Hepatic stellate cell (primary cell): ENCODE results near the gene PLA2G10.
"Not testable (repeated sequence)": the region's sequence is repeated elsewhere in the genome, so short reads cannot be mapped to it uniquely, and the experiment has no call there.

Source experiments
- DNase-seq: peaks from one replicate; pipeline ENCODE4 v3.0.0; 2011; ENCODE audit warnings: low spot score

The PLA2G10 gene

DNA sequence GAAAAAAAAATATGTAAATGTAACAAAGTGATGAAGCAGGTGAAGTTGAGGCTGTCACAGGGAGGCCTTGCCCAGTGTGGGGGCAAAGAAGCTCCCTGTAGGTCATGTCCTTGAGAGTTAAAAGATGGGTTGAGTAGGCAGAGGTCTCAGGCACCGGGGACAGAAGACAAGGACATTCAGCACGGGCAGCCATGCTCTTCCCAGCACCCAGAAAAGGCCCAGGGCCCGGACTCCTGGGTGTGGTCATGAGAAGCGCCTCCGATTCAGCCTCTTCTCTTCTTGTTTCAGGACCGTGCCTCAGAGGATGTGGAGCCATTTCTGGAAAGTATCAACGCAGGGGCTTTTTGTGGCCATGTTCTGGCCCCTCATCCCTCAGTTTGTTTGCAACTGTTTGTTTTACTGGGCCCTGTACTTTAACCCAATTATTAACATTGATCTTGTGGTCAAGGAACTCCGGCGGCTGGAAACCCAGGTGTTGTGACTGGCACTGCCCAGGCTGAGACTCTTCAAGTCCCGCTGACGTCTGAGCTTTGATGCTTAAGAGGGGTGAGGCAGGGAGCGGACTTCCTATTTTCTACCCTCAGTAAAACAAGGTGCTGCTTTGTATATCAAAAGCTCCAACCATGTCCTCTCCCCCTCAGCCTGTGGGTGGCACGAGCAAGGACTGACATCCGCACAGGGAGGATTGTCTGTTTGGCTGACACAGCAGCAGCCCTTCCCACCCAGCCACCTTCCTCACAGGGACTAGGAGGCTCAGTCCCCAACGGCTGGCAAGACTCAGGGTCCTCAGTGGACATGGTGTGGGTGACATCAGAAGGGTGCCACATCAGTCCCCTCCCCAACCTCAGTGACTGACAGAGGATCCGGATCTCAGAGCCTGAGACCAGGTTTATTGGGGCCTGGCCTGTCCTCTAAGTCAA lies 26.5 kb downstream of the PLA2G10 start:
- DNase-seq, result no peak

DNA sequence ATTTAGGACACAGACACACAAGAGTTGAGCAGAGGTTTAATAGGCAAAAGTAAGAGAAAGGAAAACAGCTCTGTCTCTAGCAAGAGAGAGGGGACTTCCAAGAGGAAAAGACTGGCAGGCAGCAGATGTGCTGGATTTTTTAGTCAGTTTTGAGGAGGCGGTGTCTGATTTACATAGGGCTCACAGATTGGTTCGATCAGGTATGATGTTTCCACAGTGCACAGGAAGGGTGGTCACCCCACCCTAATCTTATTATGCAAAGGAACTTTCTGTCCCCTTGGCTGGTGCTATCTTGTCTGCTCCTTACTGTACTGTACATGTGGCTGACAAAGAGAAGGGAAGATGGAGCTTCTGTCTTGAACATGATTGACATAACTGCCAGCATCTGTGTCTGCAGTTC lies 36.0 kb downstream of the PLA2G10 start:
- DNase-seq, result no peak

DNA sequence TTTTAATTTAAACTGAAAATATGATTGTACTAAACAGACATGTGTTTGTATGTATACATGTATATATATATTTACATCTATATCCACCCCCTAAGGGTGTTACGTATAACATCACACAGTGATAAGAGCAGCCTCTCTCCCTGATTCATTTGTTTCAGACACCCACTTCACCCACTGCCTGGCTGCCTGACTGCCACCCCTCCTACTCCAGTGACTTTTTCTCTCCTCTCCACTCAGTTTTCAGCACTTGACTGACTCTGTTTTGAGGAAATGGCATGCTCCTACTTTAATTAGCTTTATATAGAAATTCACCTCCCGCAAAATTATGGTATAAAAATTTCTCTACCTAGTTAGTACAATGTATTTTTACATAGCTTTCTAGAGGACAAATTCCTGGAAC lies 41.4 kb downstream of the PLA2G10 start:
- DNase-seq, result no peak

DNA sequence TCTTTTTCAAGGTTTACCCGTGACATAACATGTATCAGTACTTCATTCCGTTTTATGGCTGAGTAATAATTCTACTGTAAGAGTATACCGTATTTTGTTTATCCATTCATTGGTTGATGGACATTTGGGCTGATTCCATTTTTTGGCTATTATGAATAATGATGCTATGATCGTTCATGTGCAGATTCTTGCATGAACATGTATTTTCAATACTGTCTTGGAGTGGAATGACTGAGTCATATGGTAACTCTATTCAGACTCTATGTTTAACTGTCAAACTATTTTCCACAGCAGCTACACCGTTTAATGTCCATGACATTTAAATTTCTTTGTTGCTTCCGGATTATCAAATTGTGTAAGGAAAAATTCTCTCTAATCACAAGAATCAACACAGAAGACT lies 43.5 kb downstream of the PLA2G10 start:
- DNase-seq, result no peak

DNA sequence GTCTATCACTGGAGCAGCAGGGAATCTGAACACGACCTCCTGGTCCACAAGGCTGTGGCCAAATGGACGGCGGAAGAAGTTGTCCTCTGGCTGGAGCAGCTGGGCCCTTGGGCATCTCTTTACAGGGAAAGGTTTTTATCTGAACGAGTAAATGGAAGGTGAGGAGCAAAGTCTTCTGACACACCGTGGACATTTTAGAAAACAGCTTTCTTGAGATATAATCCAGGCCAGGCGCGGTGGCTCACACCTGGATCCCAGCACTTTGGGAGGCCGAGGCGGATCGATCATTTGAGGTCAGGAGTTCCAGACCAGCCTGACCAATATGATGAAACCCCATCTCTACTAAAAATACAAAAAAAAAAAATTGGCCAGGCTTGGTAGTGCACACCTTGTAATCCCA lies 44.3 kb downstream of the PLA2G10 start:
- DNase-seq, result no peak

DNA sequence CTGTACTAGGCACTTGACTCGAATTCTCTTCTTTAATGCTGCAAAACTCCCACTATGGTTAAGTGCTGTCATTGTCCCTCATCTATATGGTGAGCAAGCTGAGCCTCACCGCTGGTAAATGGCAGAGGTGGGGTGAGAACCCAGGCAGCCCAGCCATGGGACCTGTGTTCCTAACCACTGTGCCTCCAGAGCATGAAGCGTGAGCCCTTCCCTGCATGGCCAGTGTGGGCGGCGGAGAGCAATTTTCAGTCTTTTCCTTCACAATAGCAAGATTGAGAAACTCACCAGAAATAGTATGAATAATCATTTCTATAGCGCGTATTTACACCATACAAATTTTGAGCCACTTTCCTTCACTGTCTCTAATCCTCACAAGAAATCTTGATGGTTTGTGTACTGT lies 52.2 kb downstream of the PLA2G10 start:
- no peak for DNase-seq

DNA sequence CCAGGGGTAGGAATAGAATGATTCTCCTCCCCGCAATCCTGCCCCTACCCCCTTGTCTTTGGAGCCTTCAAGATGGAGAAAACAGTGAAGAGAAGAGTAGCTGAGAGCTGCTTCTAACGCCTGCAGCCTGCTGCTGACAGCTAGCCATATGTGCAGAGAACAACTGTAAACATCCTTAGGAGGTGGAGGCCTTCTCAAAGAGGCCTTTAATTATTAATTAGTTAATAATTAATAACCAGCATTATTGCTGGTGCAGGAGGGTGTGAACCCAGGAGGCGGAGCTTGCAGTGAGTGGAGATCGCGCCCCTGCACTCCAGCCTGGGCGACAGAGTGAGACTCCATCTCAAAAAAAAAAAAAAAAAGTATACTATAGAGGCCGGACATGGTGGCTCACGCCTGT lies 52.9 kb downstream of the PLA2G10 start:
- DNase-seq, result no peak

DNA sequence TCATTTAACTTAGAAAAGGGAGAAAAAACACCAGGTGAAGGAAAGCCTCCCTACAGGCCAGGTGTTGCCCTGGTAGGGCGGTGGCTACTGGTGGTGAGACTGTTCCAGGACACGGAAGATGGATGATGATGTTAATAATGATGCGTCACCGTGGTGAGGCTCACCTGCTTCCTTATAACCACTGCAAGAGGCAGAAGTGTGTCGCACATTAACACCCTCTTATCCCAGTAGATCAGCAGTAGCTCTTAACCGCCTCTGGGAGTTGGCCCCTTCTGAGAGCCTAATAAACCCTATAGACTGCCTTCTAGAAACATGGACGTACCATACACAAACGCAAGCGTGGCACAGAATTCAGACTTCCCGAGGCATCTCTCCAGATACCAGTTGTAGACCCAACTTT lies 53.6 kb downstream of the PLA2G10 start:
- no peak for DNase-seq

DNA sequence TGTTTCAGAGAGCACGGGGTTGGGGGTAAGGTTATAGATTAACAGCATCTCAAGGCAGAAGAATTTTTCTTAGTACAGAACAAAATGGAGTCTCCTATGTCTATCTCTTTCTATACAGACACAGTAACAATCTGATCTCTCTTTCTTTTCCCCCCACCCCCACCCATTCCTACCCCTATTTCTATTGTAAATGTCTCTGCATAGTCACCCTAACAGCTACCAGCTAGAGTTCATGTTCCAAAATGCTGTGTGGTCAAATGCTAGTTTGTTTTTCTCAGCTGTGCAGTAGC lies 57.2 kb downstream of the PLA2G10 start:
- not testable (repeated sequence) for DNase-seq

DNA sequence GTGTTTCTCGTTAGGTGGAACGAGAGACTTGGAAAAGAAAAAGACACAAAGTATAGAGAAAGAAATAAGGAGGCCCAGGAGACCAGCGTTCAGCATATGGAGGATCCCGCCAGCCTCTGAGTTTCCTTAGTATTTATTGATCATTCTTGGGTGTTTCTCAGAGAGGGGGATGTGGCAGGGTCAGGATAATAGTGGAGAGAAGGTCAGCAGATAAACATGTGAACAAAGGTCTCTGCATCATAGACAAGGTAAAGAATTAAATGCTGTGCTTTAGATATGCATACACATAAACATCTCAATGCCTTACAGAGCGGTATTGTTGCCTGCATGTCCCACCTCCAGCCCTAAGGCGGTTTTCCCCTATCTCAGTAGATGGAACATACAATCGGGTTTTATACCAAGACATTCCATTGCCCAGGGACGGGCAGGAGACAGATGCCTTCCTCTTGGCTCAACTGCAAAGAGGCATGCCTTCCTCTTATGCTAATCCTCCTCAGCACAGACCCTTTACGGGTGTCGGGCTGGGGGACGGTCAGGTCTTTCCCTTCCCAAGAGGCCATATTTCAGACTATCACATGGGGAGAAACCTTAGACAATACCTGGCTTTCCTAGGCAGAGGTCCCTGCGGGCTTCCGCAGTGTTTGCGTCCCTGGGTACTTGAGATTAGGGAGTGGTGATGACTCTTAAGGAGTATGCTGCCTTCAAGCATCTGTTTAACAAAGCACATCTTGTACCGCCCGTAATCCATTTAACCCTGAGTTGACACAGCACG lies 57.7 kb downstream of the PLA2G10 start:
- DNase-seq, result not testable (repeated sequence)

DNA sequence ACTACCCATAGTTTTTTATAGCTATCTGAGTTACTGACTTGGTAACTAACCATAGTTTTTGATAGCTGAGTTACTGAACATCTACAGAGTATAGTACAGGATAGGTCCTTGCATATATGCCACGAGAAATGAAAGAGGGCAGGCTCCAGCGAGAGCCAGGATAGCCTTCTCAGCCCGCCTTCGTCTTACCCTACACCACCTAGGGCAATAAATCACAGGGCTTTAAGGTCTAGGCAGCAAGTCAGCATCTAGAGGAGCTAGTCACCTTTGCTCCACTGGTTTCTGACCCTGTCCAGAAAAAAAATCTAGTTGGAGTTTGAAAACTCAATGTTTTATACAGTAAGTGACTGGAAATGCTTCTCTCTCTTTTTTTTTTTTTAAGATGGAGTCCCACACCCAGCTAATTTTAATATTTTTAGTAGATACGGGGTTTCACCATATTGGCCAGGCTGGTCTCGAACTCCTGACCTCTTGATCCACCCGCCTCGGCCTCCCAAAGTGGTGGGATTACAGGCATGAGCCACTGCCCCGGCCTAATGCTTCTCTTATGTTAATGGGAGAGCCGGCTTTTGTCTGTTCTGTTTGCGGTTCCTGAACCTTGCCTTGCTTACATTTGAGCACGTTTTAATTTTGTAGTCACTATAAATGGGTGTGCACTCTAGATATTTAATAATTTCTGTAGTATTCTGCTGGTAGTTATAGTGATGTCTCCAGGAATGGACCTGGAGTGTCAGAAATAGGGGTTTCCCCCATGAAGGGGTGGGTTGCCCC lies 58.5 kb downstream of the PLA2G10 start:
- DNase-seq, result no peak

DNA sequence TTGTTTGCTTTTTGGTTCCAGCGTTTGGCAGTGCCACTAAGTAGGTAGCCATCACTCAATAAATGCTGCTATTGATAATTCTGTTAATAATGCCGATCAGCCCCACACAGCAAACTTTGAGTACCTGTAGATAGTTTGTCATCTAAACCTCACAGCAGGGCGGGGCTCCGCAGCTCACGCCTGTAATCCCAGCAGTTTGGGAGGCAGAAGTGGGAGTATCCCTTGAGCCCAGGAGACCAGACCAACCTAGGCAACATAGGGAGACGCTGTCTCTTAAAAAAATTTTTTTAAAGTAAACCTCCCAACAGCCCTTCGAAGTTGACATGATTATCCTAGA lies 59.8 kb downstream of the PLA2G10 start:
- DNase-seq, result no peak

DNA sequence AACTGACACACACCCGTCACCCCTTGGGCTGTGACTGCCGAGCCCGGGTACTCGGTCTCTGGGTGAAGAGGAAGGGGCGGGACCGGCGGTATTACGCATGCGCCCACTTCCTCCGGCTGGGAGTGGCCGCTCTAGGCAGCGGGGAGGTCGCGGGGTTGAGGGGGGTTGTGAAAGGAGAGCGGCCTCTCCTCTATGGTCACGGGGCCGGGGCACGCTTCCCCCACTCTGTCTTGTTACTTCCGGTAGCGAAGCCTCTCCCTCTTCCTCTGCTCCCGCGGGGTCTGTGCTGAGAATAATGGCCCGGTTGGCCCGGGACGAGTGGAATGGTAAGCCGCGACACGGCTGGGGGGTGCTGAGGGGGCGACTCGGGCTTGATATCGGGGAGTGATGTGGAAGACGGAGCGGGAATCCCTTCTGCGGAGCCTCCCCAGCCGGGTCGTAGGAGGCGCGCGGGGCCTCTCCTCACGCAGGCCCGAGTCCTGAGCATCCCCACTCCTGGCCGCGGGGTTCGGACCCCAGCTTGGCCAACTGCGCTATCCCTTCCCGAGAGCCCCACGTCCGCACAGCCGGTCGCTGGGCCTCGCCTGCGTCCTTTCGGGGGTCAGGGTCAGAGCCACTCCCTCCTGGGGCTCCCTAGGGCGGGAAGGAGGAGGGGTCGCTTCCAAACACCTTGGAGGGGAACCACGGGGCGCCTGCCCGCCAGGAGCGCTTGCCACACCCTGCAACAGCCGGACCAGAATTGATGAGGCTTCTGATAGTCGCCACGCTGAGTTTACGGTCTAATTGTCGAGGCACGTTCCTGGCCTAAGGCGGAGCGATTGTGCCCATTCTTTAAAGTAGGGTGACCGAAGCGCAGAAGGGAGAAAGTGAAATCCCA lies 61.2 kb downstream of the PLA2G10 start, which contains the start of gene BFAR:
Gene BFAR, plus strand, starts transcription at position 259 of the 877 bp plus-strand sequence. CDS start 11,396 bp downstream, outside the sequence.
- DNase-seq, result peak; percentile 98

DNA sequence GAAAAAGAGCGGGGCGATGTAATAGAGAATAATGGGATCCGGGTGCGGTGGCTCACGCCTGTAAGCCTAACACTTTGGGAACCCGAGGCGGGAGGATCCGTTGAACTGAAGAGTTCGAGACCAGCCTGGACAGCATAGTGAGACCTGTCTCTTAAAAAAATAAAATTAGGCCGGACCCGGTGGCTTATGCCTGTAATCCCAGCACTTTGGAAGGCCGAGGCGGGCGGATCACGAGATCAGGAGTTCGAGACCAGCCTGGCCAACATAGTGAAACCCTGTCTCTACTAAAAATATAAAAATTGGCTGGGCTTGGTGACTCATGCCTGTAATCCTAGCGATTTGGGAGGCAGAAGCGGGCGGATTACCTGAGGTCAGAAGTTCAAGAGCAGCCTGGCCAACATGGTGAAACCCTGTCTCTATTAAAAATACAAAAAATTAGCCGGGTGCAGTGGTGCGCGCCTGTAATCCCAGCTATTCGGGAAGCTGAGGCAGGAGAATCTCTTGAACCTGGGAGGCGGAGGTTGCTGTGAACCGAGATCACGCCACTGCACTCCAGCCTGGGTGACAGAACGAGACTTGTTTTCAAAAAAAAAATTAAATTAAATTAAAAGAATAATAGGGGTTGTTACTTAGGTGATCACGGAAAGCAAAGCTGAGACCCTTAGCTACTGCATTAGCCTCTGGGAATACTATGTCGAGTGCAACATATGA lies 63.3 kb downstream of the PLA2G10 start:
- DNase-seq, result not testable (repeated sequence)

DNA sequence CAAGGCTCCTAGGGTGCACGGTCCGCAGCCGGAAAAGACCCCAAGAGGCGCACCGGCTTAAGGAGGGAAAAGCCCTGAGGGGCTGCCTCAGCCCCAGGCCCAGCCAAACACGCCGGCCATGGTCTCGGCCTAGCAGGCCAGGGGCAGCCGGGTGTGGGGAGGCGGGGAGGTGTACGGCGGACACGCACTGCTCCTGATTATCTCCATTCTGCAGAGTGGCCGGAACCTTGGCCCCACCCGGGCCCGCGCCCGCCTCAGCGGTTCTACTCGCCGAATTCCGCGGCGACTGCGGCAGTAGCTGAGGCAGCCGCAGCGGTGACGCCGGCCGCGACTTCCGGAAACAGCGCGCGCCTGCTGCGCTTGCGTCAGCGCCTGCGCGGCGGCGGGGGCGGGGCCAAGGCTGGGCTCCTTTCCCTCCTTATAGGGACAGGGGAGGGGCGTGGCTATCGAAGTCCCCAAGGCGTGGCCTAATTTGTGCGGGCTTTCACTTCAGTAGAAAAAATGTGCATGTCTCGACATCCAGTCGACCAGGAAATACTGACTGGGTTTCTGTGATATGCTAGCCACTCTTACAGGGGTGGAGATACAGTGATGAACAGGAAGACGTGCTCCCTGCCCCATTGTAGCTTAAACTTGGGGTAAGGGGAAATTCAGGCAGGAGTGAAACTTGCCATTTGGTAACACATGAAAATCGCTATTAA lies 64.0 kb downstream of the PLA2G10 start, which contains the start of gene PARN:
Gene PARN, minus strand, starts transcription at position 342 of the 701 bp plus-strand sequence. Its CDS starts 135 bp downstream, at position 207.
- DNase-seq, result peak; percentile 97

DNA sequence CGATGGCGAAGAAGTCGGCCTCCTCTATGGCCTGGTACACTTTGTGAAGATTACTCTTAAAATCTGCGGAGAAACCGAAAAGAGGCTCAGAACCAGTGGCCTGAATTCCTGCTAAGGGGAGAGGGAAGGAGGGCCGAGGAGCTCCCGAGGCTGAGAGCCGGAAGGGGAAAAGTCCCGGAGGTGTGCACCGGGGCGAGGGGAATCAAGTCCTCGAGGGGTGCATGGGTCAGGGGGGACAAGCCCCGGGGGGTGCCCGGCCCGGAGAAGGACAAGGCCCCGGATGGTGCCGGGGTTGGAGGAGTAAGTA lies 64.5 kb downstream of the PLA2G10 start:
- DNase-seq, result peak; percentile 24

DNA sequence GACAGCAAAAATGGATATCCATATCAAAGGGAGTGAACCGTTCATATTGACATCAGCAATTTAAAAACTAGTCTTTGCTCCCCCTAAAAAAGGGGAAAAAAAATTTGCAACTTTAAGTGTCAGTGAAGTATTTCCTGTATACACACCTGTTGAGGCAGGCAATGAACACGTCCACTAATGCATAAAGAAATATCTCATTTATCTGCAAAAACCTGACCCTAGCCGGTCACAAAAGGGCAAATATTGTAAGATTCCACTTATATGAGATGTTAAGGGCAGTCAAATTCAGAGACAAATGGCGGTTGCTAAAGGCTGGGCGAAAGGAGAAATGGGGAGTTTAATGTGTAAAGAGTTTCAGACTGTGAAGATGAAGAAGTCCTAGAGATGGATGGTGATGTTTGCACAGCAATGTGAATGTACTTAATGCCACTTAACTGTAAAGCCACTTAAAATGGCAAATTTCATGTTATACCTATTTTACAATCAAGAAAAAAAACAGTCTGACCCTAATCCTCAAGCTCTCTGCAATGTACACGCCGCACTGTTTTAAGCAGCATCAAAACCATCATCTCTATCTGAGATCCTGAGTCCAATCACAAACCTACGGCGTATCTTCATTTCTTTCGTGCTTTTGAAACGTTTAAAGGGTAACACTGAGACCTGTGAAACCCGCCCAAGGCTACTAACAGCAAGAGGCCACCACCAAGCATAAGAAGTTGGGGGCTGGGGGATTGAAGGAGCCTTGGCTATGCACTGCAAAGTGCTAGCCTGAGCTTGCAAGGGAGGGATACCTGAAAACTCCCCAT lies 65.1 kb downstream of the PLA2G10 start:
- no peak for DNase-seq

DNA sequence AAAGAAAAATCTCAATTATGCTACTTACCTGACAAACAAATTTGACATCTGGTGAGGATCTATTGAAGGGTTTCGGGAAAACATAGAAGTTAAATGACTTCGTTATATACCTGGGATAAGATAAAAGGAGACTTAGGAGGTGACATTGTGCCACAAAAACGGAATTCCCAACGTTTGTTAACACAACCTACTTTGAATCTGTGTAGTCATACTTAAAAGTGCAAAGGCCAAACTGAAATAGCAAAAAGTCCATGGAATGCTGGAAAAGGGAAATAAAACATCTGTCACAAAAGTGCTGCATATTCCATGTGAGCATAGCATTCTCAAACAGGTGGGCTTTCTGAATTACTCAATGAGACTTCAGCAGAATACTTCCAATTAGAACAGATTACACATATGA lies 67.0 kb downstream of the PLA2G10 start:
- no peak for DNase-seq
